Anterior cingulate cortex (tissue), 58 donors: ENCODE measurements around the gene ABRACL.
"Not testable (repeated sequence)": the region's sequence is repeated elsewhere in the genome, so short reads cannot be mapped to it uniquely, and the experiment has no call there.

Source experiments
- DNase-seq, 58 donors: peaks; one replicate each; lab custom pipeline; 2025; lab: John Stamatoyannopoulos, UW

ABRACL gene

GRCh38 chr6:139008117-139008516 is 20.4 kb upstream of the ABRACL start:
- DNase-seq = no peak

- DNase-seq = no peak
Observed at GRCh38 chr6:139010674-139011073, 17.9 kb upstream of the ABRACL start.

- DNase-seq = no peak
Observed at GRCh38 chr6:139011980-139012379, 16.6 kb upstream of the ABRACL start.

- peak in 1 of 58 donors; percentile 28 for DNase-seq
Observed at GRCh38 chr6:139013185-139013800, 15.3 kb upstream of the ABRACL start.

GRCh38 chr6:139014945-139015344 is 13.6 kb upstream of the ABRACL start:
- DNase-seq = no peak

- DNase-seq = no peak
Observed at GRCh38 chr6:139016337-139017213, 12.0 kb upstream of the ABRACL start.

- DNase-seq = peak in 3 of 58 donors; percentile 5 to 15 (median 10)
Observed at GRCh38 chr6:139017227-139017626, 11.3 kb upstream of the ABRACL start.

- DNase-seq = no peak
Observed at GRCh38 chr6:139019722-139020121, 8.8 kb upstream of the ABRACL start.

GRCh38 chr6:139020689-139021088 is 7.9 kb upstream of the ABRACL start:
- DNase-seq = no peak

- not testable (repeated sequence) for DNase-seq
Observed at GRCh38 chr6:139025416-139025815, 3.1 kb upstream of the ABRACL start.

GRCh38 chr6:139027620-139028182 is 844 bp upstream of the ABRACL start:
- peak in 2 of 58 donors; percentile 5 to 8 for DNase-seq

GRCh38 chr6:139028215-139028657 is 309 bp upstream of the ABRACL start:
- DNase-seq = no peak

- peak in 25 of 58 donors; percentile 2 to 46 (median 26) for DNase-seq
Observed at GRCh38 chr6:139029470-139030227, 1.1 kb downstream of the ABRACL start.

GRCh38 chr6:139030228-139030963 is 1.9 kb downstream of the ABRACL start:
- DNase-seq = no peak

GRCh38 chr6:139037490-139037889 is 8.9 kb downstream of the ABRACL start:
- DNase-seq = no peak

GRCh38 chr6:139044250-139044649 is 15.7 kb downstream of the ABRACL start:
- no peak for DNase-seq

- DNase-seq = no peak
Observed at GRCh38 chr6:139047677-139048076, 19.1 kb downstream of the ABRACL start.

GRCh38 chr6:139048912-139049311 is 20.4 kb downstream of the ABRACL start:
- not testable (repeated sequence) for DNase-seq

GRCh38 chr6:139050131-139050769 is 21.7 kb downstream of the ABRACL start:
- not testable (repeated sequence) for DNase-seq
